HG03108 (cell line): ENCODE results near the gene FMN2.

Experiments
- ATAC-seq: cut with Tn5 transposase; IDR thresholded peaks from one replicate; pipeline ENCODE4 v1.9.1; 2021; ENCODE audit warnings: moderate library complexity; ENCODE audit not compliant: unreplicated experiment

FMN2 gene

DNA sequence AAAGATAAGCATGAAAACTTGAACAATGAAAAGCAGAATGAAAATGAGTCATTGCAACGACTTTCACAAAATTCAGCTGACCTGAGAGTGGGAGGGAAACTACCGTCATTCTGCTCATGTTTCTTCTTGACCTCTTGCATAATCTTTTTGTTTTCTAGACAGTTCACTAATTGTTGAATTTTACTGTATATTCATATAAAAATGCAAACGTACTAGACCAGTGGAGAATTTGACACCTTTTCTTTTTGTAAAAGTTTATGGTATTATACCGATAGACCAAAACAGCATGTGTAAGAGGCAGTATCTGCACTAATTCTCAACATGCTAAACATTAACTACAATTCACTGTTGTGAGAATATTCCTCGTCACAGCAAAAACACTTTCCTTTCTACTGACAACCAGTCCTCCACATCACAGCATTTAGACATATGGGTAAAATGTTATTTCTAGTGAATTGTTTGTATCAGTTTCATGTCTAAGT lies 382.5 kb downstream of the FMN2 start:
- no peak for ATAC-seq

DNA sequence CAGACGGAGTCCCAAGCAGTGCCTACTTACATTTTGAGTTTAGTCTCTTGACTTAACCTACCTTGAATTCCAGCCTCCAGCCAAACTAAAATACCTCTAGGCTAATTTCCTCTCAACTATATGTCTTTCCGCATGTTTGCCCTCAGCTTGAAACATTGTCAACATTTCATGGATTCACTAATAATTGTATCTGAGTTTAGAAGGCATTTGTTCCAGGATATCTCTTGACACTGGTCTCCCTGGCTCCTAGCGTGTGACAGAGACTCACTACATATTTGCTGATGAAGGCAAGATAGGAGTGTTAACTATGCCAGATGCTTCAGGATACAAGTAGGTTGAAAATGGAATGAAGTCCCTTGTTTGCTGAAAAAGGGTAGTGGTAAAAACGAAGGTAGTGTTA lies 384.1 kb downstream of the FMN2 start:
- ATAC-seq = no peak

DNA sequence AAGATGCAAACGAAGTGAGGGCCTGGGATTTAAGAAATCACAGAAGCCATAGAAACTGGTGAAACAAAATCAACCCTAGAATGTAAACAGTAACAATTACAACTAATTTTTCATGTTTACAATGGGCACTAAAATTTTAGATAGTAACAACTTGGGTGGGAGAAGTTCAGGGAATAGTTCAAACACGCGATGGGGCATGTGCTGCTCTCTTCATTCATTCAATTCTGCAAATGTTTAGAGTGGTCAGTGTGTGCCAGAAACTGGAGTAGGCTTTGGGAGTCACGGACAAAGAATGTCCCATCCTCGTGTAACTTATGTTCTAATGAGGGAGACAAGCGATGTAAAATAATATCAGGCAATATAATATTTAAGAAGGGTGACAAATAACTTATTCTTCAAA lies 386.9 kb downstream of the FMN2 start:
- no peak for ATAC-seq

DNA sequence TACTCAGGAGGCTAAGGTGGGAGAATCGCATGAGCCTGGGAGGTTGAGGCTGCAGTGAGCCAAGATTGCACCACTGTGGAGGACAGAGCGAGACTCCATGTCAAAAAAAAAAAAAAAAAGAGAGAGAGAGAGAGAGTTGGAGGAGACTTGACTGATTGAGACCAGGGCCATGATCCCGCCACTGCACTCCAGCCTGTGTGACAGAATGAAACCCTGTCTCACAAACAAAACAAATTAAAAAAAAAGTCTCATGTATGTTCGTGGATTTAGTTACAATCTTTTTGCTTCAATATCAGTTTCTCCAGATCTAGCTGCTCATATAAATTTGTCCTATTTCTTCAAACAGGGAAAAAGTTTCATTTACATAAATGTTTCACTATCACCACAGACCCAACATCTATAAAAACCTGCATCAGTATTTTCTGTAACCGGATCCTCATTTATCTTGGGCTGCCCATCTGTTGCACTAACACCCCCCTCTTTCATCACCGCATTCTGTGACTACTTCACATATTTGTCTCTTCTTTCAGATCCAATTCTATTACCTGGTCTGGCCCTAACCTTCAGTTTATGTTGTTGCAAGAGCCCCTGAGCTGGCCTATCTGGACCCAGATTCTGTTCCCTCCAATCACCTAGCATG lies 393.2 kb downstream of the FMN2 start:
- no peak for ATAC-seq

DNA sequence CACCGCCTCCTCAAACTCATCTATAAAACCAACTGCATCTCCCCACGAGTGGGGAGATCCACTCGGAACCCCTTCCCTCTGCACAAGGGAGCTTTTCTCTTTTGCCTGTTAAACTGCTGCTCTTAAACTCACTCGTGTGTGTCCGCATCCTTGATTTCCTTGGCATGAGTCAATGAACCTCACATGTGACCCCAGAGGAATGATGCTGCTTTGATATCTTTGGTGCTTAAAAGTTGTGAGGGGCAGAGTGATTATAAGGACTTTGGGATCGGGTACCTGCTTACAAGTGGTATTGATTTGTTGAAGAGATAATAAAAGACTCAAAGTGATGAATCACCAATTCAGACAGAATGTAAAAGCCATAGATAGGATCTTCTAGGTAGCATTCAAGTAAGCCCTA lies 394.9 kb downstream of the FMN2 start:
- no peak for ATAC-seq

DNA sequence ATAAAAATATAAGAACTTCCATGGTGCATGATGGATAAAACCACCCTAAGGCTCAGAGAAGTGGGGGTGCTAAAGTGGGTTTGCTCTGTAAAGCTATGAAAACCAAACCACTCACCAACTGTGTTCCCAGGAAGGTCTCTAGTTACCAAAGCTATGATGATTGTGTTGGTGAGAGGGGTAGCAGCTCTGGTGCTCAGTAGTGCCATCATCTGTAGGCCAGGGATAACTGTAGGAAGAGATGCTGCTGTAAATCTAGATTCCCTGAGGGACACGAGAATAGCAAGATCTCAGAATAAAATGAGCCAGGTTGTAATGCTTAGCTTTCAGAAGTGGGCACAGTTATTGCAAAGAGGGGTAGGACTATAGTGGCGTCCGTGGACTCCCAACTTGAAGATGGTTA lies 395.8 kb downstream of the FMN2 start:
- no peak for ATAC-seq

DNA sequence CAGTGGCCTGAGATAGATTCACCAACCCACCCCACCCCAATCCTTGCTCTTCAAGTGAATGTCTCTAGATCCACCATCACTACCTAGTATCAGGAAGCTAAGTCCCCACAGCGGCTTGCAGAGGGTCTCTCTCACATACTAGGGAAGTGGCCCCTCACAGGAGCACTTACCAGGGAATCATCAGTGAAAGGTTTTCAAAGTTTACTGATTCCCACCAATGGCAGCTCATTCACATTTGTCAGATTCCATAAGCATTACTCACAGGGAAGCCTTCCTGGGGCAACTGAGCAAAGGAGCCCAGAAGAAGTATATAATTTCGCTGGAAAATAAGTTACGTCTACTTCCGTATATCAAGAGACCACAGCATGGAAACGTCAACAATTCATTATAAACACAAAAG lies 399.5 kb downstream of the FMN2 start:
- ATAC-seq = no peak

DNA sequence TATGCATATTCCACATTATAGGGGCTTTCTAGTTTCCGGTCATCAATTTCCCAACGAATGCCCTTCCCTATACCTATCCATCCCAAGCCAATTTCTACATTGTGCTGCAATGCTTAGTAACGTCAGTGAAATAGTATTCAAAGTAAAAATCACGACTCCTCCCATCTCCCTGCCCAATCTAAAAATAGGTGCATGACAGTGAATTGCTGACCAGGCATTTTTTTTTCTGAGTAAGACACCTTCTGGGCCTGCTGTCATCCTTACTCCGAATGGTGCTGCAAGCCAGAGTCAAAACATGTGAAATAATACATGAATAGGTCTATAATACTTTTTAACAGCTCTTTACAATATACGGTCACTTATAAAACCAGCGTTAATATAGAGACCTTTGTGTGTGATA lies 400.1 kb downstream of the FMN2 start:
- ATAC-seq = no peak

DNA sequence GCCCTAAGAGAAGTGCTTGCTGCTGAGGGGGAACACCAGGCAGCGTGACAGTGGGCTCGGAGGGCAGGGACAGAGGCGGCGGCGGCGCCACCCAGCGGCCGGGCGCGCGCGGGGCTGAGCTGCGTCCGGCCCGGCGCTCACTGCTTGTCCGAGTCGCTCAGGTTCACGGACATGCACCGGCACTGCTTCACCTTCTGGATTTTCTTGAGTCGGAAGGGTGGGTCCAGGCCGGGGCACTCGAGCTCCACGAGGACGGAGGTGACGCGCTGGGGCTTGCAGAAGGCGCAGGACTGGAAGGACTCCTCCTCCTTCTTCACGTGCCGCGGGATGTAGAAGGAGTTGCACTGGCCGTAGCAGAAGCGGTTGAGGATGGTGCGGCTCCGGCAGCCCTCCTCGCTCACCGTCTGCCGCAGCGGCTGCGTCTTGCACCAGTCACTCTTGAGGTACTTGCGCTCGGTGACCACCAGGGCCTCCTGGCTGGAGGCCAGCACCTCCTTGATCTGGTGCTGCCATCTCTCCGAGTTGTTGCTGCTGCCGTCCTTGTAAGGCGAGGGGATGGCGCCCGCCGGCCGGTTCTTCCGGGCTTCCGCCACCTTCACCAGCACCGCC lies 401.3 kb downstream of the FMN2 start:
- ATAC-seq = no peak

DNA sequence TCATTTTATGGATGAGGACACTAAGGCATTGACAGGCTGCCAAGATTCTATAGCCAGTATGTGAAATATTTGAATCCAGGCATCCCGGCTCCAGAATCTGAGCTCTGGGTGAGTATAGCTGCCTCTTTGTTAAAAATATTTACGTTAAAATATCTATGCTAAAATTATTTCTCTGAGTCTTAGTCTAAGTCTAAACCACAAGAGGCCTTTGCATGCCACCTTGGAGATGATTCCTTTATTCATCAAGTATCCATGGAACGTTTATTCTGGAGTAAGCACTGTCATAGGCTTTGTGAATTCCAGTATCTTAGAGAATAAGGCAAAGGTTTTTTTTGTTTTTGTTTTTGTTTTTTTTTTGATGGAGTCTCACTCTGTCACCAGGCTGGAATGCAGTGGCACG lies 403.9 kb downstream of the FMN2 start:
- no peak for ATAC-seq

DNA sequence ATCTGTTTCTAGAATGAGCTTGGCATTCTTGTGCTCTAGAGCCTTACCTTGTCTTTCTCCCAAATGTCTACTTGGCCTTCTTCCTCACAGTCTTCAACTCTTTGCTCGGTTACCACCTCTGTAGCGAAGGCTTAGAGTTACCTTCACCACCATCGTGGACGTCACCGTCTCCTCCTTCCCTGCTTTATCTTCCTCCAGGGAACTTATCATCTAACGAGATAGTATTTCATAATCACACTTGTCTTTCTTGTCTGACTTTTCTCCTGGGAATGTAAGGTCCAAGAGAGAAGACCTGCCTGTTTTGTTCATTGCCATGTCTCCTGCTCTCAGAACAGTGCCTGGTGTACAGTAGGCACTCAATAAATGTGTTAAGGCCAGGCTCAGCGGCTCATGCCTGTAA lies 404.7 kb downstream of the FMN2 start:
- ATAC-seq = no peak

DNA sequence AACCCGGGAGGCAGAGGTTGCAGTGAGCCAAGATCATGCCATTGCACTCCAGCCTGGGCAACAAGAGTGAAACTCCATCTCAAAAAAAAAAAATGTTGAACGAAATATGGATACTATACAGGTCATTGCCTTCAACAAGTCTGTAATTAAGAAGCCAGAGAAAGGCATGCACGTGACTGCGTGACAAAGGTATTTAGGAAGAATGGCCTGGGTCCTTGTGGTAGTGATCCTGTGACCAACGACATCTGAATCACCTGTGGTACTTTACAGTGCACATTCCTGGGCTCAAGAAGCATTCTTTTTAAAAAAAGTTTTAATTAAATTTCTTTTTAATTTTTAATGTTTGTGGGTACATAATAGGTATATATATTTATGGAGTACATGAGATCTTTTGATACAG lies 405.3 kb downstream of the FMN2 start:
- no peak for ATAC-seq

DNA sequence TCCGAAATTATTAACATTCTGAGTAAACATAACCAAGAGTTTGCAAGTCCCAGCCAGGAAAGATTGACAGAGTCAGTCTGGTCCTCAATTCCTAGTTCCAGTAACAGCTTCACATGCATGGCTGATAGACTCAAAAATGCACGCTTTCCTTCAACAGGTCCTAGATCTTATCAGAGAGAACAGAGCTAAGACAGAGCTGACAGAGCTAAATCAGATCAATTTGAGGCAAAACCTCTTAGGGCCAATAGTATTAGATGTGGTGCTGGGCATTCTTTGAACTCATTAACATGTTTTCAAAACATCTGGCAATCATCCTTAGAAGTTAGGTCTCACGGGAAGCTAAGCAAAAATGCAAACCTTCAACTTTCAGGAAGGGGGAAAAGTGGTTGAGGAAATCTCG lies 406.2 kb downstream of the FMN2 start:
- ATAC-seq = no peak

DNA sequence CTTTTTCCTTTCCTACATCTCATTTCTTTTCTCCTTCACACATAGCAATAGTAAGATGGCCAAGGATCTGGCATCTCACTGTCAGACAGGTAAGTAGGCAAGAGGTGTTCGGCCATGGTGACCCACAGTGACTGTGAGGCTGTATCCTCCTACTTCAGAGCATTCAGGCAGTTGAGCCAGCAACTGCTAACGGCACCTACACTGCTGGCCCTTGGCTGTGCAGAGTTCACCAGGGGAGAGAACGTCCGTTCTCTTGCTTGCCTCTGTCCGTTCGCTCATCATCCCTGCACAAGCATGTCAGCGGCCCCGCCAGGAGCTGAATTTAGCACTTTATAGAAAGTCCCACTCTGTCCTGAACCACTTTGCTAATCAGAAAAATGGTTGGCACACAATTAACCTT lies 406.7 kb downstream of the FMN2 start:
- no peak for ATAC-seq

DNA sequence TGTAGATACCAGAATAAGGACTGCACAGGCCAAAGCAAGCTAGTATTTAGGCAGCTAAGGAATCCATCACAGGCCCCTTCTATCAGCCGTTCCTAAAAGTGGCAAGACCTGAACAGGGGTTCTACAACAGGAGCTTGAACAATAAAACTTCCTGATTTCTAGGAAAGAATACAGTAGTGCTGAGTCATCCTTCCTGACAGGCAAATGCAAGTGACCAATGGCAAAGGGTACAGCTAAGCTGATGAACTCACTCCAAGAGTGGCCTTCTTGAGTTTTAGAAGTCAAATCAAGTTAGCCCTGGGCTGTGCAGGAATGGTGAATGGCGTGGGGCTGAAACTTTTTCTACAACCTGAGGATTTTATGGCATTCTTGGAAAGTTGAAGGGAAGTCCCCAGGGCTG lies 407.3 kb downstream of the FMN2 start:
- no peak for ATAC-seq

DNA sequence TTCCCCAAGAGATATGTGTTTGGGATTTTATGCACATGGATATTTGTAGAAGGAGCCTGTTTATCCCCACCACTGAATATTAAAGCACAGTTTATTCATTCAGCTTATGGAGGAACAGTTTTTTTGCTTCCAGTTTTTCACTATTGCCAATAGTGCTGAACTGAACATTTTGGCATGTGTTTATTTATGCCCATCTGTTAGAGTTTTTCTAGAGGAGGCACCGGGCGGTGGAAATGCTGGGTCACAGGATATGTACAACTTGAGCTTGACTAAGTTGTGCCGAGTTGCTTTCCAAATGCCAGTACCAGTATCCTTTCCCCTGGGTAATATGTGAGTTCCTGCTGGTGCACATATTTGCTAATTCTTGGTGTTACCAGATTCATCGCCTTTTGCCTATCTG lies 409.0 kb downstream of the FMN2 start:
- no peak for ATAC-seq

DNA sequence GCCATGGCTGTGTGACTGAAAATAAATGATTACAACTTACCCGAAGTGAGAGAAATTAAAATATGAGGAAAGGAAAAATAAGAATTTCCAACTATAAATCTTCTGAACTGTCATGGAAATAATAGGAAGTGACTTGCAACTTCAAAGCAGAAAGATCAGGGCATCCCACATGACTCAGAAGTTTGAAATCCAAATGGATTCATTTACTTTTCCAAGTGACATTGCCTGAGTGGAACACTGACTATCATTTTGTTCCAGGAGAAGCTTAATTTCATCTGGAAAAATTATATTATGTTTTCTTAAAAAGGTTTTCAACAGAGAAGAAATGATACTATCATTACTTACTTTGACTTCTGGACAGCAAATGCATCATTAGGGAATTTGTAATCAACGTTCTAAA lies 409.4 kb downstream of the FMN2 start:
- ATAC-seq = no peak

DNA sequence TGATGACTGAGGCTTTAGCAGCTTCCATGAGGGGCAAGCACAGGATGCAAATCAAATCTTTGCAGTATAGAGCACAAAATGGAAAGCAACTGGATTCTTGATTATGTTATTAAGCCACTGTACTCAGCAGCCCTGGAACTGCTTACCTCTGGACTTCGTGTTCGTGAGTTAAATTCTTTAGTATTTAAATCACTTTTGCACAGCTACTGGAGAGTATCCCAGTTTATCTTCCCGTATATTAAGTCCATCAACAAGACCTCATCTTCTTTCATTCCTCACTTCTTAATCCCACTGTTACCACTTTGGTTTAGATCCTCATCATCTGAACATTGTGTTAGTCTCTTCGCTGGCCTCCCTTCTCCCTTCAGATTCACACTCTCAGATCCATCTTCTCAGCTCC lies 411.4 kb downstream of the FMN2 start:
- ATAC-seq = no peak

DNA sequence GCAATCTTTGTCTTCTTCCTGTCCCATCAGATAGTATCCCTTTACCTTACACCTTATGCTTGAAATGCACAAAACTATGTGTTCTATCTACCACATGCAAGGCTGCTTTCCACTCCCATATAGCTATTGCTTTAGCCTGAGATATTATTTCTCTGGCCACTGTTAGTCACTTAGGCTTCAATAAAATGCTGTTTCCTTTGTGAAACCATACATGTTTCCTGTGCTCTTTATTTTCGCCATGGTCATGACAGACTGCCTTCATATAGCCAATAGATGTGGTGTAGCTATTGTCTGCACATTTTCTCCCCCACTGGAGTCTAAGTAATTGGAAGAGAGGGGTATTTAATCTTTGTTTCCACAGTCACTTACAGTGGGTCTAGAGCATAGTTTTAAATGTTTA lies 411.9 kb downstream of the FMN2 start:
- ATAC-seq = no peak

DNA sequence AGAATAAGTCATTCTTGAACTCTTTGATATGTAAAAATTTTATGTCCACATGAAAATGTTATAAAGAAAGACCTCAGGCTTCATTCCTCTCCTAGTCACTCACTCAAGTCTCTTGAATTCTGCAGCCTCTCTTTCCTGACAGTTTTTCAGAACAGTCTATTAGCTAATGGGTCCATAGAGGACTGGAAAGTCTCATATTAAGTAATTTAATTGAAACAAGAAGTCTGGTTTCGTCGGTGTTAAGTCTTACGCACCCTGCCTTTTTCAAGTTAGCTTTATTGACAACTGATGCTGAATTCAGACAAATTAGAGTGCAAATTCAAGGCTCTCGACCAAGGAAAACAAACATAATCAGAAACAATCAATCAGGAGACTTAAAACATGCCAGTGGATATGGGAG lies 414.5 kb downstream of the FMN2 start:
- no peak for ATAC-seq

DNA sequence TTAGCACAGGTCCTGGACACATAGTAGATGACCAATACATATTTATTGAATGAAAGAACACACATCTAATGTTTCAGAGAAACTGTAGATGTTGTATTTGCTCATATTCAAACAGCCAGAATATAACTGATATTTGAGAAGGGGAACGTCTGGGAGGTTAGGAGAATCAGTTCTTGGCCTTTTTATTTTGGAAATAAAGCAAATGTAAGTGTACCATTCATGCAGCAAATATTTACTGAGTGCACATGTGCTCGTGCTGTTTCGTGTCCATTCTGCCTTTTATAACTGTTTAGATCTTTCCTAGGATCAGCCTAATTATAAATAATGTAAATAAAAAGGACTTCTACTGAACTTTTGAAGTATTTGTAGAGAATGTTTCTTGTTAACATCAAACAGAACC lies 416.5 kb downstream of the FMN2 start:
- ATAC-seq = no peak

DNA sequence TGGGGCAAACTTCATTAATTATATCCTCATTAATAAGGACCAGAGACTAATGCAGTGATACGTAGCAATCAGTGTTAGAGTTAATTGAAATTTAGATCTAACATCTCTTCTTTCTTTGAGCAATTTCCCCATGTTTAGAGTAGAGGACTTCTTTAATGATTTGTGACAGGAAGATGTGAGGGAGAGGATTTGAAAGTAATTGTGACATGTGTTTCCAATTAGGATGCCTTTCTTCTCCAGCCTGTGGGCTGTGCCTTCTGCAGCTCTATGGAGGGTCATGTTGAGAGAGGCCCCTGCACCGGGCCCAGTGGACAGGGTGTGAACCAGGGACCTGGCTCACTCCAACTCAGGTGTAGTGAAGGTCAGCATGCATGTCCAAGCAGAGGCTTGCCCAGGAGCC lies 417.3 kb downstream of the FMN2 start:
- no peak for ATAC-seq

DNA sequence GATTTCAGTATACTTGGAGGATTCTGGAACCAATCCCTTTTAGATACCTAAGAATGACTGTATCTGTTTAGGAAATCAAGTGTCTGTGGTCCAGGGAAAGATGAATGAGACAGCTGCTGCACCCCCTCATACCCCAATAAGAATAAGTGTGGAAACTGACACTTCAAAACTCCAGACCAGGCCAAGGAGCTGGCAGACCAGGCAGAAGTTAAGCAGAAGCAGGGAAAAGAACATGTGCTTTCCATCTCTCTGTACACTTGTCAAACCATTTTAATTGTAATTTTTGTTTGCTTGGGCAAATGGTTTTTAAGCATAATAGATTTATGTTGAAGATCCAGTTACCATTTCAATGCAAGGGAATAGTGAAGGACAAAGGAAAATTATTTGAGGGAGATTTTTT lies 420.1 kb downstream of the FMN2 start:
- no peak for ATAC-seq
